T-helper 2 cell (primary cell): Measurements from ENCODE around the gene NT5DC1.
A peak's percentile ranks its signal among the peaks of the same experiment; 100 is the strongest.

ENCODE experiments used
- DNase-seq, 5 experiments: peaks; one replicate each; pipeline versions ENCODE4 v3.0.0 to v3.0.0-alpha.2; 2012 to 2022

Gene NT5DC1

GRCh38 chr6:116196841-116197240 lies 96.2 kb downstream of the NT5DC1 start:
- DNase-seq, result no peak

GRCh38 chr6:116200619-116201249 lies 100.1 kb downstream of the NT5DC1 start:
- DNase-seq, result no peak

GRCh38 chr6:116201538-116201937 lies 100.9 kb downstream of the NT5DC1 start:
- DNase-seq, result no peak

GRCh38 chr6:116205281-116205680 lies 104.6 kb downstream of the NT5DC1 start:
- no peak for DNase-seq

- peak in 1 of 5 experiments; percentile 44 for DNase-seq
Measured at GRCh38 chr6:116206231-116206903, 105.7 kb downstream of the NT5DC1 start.

GRCh38 chr6:116208056-116208785 lies 107.6 kb downstream of the NT5DC1 start:
- no peak for DNase-seq

- DNase-seq, result no peak
Measured at GRCh38 chr6:116210316-116210715, 109.7 kb downstream of the NT5DC1 start.

- DNase-seq, result no peak
Measured at GRCh38 chr6:116210750-116211425, 110.2 kb downstream of the NT5DC1 start.

- DNase-seq, result no peak
Measured at GRCh38 chr6:116214681-116215080, 114.0 kb downstream of the NT5DC1 start.

GRCh38 chr6:116215414-116215813 lies 114.8 kb downstream of the NT5DC1 start:
- no peak for DNase-seq

GRCh38 chr6:116217069-116217468 lies 116.4 kb downstream of the NT5DC1 start:
- peak in 2 of 5 experiments; percentile 14 to 50 for DNase-seq

GRCh38 chr6:116218172-116218633 lies 117.5 kb downstream of the NT5DC1 start:
- DNase-seq, result no peak

GRCh38 chr6:116218866-116219265 lies 118.2 kb downstream of the NT5DC1 start:
- DNase-seq, result no peak

- DNase-seq, result no peak
Measured at GRCh38 chr6:116221067-116221466, 120.4 kb downstream of the NT5DC1 start.

GRCh38 chr6:116221911-116222310 lies 121.3 kb downstream of the NT5DC1 start:
- DNase-seq, result no peak

- no peak for DNase-seq
Measured at GRCh38 chr6:116223355-116223754, 122.7 kb downstream of the NT5DC1 start.

- DNase-seq, result peak in 1 of 5 experiments; percentile 43
Measured at GRCh38 chr6:116229287-116229913, 128.7 kb downstream of the NT5DC1 start.

- no peak for DNase-seq
Measured at GRCh38 chr6:116234689-116235088, 134.0 kb downstream of the NT5DC1 start.

- no peak for DNase-seq
Measured at GRCh38 chr6:116238083-116238482, 137.4 kb downstream of the NT5DC1 start.

- DNase-seq, result no peak
Measured at GRCh38 chr6:116239256-116239655, 138.6 kb downstream of the NT5DC1 start.

GRCh38 chr6:116239856-116240255 lies 139.2 kb downstream of the NT5DC1 start:
- DNase-seq, result no peak

- no peak for DNase-seq
Measured at GRCh38 chr6:116244284-116244683, 143.6 kb downstream of the NT5DC1 start.

GRCh38 chr6:116246089-116246488 lies 145.4 kb downstream of the NT5DC1 start:
- DNase-seq, result no peak
